ENCODE results near the gene KBTBD13. TPM values are rescaled to one million over a fixed set of nuclear protein-coding genes. Genes with fewer than 3 reads are reported as not detected.

KBTBD13 gene
- total RNA-seq, 1 experiment from 2014 or later = not detected

GRCh38 chr15:65094294-65094995 lies 17.9 kb downstream of the KBTBD13 start:
- in situ Hi-C loops (cut with HindIII; ENCODE audit: low pct_unique_long_range_greater_than_20kb, low sequenced_read_pairs) = no loop called here
- BruUV-seq (replicated peaks) = no TSS peak
- no peak for TF ChIP-seq POLR2AphosphoS5 (IDR thresholded peaks at IDR 0.05; ENCODE audit: low read depth, low read length)
- no peak for TF ChIP-seq REST (IDR thresholded peaks at IDR 0.05; ENCODE audit: insufficient read depth in 1 of 2, low read depth in 2 of 2, low read length in 1 of 2)
- TF ChIP-seq TCF7L2 (IDR thresholded peaks at IDR 0.05; ENCODE audit: low read depth, low read length) = no peak
- TF ChIP-seq CTCF (IDR thresholded peaks at IDR 0.05) = no peak
- no peak for TF ChIP-seq SIN3A (IDR thresholded peaks at IDR 0.05; ENCODE audit: borderline replicate concordance, insufficient read depth, low read depth, low read length)
- H3K9me3 ChIP-seq (ENCODE audit: control insufficient read depth, insufficient read depth, low read depth, low read length) = no peaks in the 10 kb centered on the region
- no peak overlapping the region for H3K27ac ChIP-seq (ENCODE audit: low read length)
- ATAC-seq = no peak; the same call in 1 of the 2 replicates
- no peaks in the 10 kb centered on the region for H3K4me1 ChIP-seq (ENCODE audit: control insufficient read depth, insufficient read depth, low read length)
- DNase-seq (ENCODE audit: low read depth, low spot score) = no peak
- H3K4me3 ChIP-seq (ENCODE audit: low read depth in 2 of 2, low read length in 2 of 2) = no peak overlapping the region
- intact Hi-C loops (cut with micrococcal nuclease; ENCODE audit: unreplicated experiment) = no loop called here
- H3K27me3 ChIP-seq (ENCODE audit: control insufficient read depth, insufficient read depth, low read length) = no peaks in the 10 kb centered on the region
- ChIA-PET POLR2A (interaction anchor here (0.6 kb wide), 1 partner anchor 242 kb away, joined by 4 read pairs; no protein-coding TSS in a partner anchor), CTCF (no interaction called here)
- H3K36me3 ChIP-seq (ENCODE audit: control insufficient read depth, insufficient read depth, low read length) = no peaks in the 10 kb centered on the region

DNA sequence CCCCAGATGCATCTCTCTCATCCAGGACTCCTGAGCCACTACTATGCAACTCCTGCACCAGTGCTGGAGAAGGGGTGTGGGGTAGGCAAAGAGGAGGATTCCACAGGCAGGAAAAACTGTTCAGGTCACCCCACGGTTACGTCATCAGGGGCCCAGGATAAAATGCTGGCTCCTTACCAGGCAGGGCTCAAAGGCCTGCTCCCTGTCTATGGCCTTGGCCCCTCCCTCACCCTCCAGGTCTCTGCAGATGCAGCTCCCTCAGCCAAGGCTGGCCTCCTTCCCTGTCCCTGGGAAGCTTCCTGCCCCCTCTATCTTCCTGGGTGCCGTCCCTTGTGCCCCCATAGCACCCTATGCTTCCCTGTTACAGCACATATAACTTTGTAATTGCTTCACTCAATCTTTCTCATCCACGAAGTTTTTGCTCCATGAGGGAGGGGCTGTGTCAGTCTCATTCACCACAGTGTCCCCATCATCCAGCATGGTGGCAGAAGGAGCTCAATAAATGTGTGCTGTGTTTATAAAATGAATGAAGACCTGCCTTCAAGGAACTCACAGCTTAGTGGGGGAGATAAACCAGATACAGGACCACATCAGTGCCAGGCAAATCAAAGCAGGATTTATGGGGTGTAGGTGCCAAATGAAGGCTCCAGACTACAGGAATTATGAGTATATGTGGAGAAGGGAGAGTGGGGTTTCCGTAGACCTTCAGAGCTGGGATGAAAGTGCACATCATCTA lies 18.6 kb downstream of the KBTBD13 start:
- H3K9me3 ChIP-seq (ENCODE audit: control insufficient read depth, insufficient read depth, low read depth, low read length) = no peaks in the 10 kb centered on the region
- no peaks in the 10 kb centered on the region for H3K36me3 ChIP-seq (ENCODE audit: control insufficient read depth, insufficient read depth, low read length)
- no peak overlapping the region for H3K27ac ChIP-seq (ENCODE audit: low read length)
- DNase-seq (ENCODE audit: low read depth, low spot score) (no peak), ATAC-seq (0 out of 2 replicates have a peak, but pooled peaks have one; percentile 8)
- ChIA-PET CTCF (no interaction called here), POLR2A (interaction anchor here (0.6 kb wide), 1 partner anchor 241 kb away, joined by 4 read pairs; no protein-coding TSS in a partner anchor)
- in situ Hi-C loops (cut with HindIII; ENCODE audit: low pct_unique_long_range_greater_than_20kb, low sequenced_read_pairs) (no loop called here), intact Hi-C loops (cut with micrococcal nuclease; ENCODE audit: unreplicated experiment) (no loop called here)
- no peak for TF ChIP-seq TCF7L2 (IDR thresholded peaks at IDR 0.05; ENCODE audit: low read depth, low read length)
- TF ChIP-seq SIN3A (IDR thresholded peaks at IDR 0.05; ENCODE audit: borderline replicate concordance, insufficient read depth, low read depth, low read length) = no peak
- TF ChIP-seq POLR2AphosphoS5 (IDR thresholded peaks at IDR 0.05; ENCODE audit: low read depth, low read length) = no peak
- no peak for TF ChIP-seq CTCF (IDR thresholded peaks at IDR 0.05)
- no peak for TF ChIP-seq REST (IDR thresholded peaks at IDR 0.05; ENCODE audit: insufficient read depth in 1 of 2, low read depth in 2 of 2, low read length in 1 of 2)
- no peak overlapping the region for H3K4me3 ChIP-seq (ENCODE audit: low read depth in 2 of 2, low read length in 2 of 2)
- H3K27me3 ChIP-seq (ENCODE audit: control insufficient read depth, insufficient read depth, low read length) = no peaks in the 10 kb centered on the region
- H3K4me1 ChIP-seq (ENCODE audit: control insufficient read depth, insufficient read depth, low read length) = no peaks in the 10 kb centered on the region
- BruUV-seq (replicated peaks) = no TSS peak

Measured in Panc1 (cell line).